Activated gamma-delta T cell treated with anti-CD3 and anti-CD28 coated beads, Interleukin-2, amount 50 U/mL, for 16 hours (primary cell): ENCODE measurements around the gene SNX18.
"Not testable (repeated sequence)": the region's sequence is repeated elsewhere in the genome, so short reads cannot be mapped to it uniquely, and the experiment has no call there.

Experiments used
- DNase-seq: peaks from one replicate; pipeline ENCODE4 v3.0.0-alpha.2; 2020; ENCODE audit warnings: low read depth

Gene SNX18

GRCh38 chr5:54517512-54518145 is at the start of gene SNX18:
Gene SNX18 (plus strand): TSS chr5:54517759. CDS start chr5:54517953, 194 bp downstream.
- peak; percentile 88 for DNase-seq

DNA sequence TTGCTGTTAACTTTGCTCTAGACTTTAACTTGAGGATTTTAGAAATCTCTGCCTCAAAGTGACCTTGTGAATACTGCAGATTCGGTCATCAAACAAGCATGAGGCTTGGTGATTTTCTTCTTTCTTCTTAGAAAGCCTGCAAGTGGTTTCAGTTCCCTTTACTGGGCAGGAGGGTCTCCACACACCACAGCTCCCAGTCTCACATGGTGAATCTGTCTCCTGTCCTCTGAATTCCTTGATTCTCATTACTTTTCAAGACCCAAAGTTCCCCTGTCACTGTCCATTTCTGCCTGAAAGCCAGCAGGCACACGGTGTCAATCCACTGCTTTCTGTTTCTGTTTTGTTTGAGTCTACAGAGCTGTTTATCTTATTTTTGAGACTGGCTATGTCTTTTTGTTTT is 47.9 kb upstream of the SNX18 start:
- DNase-seq, result no peak

DNA sequence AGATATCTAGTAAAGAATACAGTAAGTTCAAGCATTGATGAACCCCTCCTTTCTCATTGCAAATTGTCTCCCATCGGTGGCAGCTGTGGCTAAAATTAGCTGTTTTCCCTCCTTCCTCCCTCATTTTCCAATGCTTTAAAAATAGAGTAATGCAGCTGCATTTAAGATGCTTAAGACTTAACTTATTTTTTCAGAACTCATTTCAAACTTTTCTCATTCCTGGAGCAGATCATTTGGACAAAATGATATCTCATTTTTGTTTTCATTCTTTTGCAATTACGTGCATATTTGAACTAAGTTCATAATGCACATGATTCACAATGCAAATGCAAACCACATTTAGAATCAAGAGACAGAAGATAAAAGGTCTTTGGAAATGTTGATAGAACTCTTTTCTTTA is 47.4 kb upstream of the SNX18 start:
- DNase-seq, result no peak

GRCh38 chr5:54470677-54471076 is 46.9 kb upstream of the SNX18 start:
- DNase-seq, result no peak

DNA sequence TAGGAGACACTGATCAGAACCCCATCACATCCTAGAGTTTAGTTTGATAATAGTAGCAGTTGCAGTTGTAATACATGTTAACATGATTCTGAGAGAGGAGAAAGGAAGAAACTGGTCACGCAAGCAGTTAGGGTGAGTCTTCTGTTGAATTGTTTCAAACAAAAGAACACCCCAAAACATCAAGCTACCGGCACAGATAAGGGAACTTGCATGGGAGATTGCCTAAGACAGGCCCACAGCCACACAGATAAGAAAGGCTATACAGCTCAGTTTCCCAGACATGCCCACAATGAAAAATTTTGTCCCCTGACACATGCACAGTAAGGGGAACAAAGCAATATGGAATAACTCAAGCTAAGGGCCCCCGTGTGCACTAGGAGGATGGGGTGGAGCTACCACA is 46.2 kb upstream of the SNX18 start:
- no peak for DNase-seq

- DNase-seq, result no peak
Observed at GRCh38 chr5:54476682-54477081, 40.9 kb upstream of the SNX18 start.

- DNase-seq, result no peak
Observed at GRCh38 chr5:54477941-54478478, 39.5 kb upstream of the SNX18 start.

DNA sequence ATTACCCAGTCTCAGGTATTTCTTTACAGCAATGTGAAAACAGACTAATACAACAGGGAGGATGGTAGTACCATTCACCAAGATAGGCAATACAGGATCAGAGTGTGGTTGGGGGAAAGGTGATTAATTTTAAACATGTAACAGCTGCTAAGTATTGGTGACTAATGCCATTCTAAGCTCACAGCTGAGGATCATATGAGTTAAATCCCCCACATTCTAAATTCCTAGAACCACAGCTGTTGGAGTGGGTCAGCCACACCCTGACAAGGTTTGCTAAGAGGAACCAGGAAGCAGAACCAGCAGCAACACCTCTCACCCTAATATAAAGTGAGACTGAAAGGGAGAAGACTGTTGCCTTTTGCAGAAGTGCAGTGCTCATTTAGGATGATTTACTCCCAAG is 37.3 kb upstream of the SNX18 start:
- DNase-seq, result no peak

DNA sequence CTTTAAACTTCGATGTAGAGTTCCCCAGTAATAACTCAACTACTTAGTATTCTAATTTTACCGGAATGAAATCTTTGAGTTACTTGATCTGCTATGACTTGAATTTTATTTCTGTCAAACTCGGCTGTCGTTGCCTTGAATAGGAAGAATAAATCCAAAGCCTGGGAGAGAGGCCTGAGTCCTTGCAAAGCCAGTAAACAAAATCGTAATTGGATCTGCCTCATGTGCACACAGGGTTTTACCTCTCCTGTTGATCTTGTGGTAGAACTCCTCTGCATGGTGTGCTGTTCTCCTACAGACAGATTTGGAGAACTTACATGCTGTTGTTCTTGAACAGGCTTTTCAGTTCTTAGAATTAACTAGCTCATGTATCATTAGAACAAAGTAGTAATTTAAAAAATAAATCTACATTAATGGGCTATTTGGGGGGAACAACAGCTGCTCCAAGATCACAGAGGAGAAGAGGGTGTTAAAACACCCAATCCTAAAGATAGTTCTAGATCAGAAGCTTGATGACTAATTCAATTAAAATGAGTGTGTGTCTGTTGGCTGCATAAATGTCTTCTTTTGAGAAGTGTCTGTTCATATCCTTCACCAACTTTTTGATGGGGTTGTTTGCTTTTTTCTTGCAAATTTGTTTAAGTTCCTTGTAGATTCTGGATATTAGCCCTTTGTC is 33.2 kb upstream of the SNX18 start:
- no peak for DNase-seq

GRCh38 chr5:54485659-54486058 is 31.9 kb upstream of the SNX18 start:
- DNase-seq, result not testable (repeated sequence)

DNA sequence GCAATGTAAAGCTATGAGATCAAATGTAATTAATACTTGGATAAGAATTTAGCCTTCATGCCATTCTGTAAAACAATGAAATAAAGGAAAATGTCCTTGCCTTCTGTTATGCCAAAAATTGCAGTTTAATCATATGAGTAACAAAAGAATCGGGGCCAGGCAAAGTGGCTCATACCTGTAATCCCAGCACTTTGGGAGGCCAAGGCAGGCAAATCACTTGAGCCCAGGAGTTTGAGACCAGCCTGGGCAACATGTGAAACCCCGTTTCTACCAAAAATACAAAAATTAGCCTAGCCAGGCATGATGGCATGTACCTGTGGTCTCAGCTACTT is 27.9 kb upstream of the SNX18 start:
- DNase-seq, result not testable (repeated sequence)

GRCh38 chr5:54491326-54491725 is 26.2 kb upstream of the SNX18 start:
- no peak for DNase-seq

DNA sequence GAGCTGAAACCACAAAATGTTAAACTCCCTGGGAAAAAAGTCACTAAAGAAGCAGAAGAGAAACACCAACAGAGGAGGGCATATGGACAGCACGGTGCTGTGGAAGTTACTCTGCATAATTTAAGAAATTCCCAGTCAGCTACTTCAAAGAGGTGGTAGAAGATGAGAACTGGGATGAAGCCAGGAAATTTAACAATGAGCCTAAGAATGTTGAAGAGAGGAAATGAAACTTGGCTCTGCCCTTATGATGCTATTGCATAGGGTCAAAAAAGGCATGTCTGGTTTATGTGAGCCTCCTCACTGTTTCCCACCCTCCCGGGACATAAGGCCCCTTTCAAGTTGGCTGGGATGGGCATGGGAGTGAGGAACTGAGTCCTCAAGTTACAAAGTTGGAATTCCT is 25.4 kb upstream of the SNX18 start:
- DNase-seq, result no peak

GRCh38 chr5:54495027-54495426 is 22.5 kb upstream of the SNX18 start:
- no peak for DNase-seq

DNA sequence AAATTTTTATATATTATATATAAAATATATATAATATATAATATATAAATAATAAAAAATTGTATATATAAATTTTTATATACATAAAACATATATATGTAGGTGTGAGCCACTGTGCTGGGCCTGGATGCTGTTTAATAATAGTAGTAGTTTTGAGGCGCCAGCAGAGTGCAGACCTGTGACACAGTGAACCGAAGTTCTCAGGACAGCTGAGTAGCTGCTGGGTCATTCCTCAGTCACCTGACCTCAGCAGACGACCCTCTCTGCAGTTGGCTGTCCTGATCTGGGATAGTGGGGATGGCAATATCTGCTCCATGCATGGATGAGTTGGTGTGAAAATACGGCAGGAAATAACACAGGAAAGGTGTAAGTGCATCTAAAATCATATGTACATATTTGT is 3.3 kb upstream of the SNX18 start:
- no peak for DNase-seq

GRCh38 chr5:54514841-54515432 is 2.6 kb upstream of the SNX18 start:
- DNase-seq, result no peak

- no peak for DNase-seq
Observed at GRCh38 chr5:54515634-54516033, 1.9 kb upstream of the SNX18 start.

DNA sequence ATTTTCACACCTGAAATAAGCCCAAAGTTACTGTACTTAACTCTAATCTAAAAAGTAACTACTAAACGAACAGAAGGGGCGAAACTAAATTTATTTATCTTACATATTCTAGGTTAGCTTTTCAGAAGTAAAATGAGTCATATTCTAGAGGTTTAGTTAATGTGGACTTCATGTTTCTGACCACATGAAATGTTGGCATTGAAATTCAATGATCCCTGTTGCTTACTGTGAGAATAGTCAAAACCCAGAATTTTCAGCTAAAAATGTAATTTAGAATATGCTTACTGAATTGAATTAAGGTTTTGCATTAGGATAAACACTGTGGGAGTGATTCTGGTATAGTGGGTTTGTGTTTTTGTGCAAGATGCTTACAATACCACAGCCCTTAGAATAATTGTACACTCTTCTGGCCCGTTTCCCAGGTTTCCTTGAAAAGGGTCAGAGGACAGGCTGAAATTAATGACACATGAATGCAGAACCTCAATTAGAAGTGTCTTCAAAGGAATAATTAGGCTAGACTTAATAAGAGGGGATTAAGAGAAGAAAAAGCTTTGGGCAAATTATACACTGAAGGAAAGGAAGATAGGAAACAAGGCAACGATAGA is 1.4 kb upstream of the SNX18 start:
- no peak for DNase-seq

DNA sequence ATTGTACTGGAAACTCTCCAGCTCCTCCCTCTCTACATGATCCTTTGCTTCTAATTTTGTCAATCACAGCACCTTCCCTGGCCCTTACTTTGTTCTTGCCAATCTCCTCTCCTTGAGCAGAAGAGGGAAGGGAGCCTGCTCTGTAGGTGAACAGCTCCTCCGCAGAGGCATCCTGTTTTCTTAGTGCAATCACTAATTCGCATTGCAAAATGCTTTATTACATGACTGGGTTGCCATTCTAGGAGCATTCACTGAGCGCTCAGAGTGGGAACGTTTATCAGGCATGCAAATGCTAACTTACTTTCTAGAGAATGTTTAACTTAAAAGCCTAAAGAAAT is 416 bp upstream of the SNX18 start:
- DNase-seq, result no peak

- DNase-seq, result peak; percentile 41
Observed at GRCh38 chr5:54518146-54518817, 723 bp downstream of the SNX18 start.

GRCh38 chr5:54518818-54519508 is 1.4 kb downstream of the SNX18 start:
- no peak for DNase-seq

GRCh38 chr5:54519509-54519876 is 1.9 kb downstream of the SNX18 start:
- DNase-seq, result no peak
